ENCODE data around the gene PSG2.
"Not testable (repeated sequence)": the region's sequence is repeated elsewhere in the genome, so short reads cannot be mapped to it uniquely, and the experiment has no call there.

GRCh38 chr19:43107401-43107800 is 24.9 kb upstream of the PSG2 start:
- TF ChIP-seq TAF1 (IDR thresholded peaks at IDR 0.05; ENCODE audit: borderline replicate concordance, low read depth, low read length); POLR2A (IDR thresholded peaks at IDR 0.05; ENCODE audit: low read depth, low read length): not testable (repeated sequence)
